Left ventricle myocardium inferior (tissue), 1 donor: ENCODE measurements around the gene KCNIP3. TPM values are rescaled to one million over a fixed set of nuclear protein-coding genes. Genes with fewer than 3 reads are reported as not detected.

Experiments
- DNase-seq: peaks from one replicate; pipeline ENCODE4 v3.0.0-alpha.2; 2020
- H3K27ac ChIP-seq: fragments of 200-600 bp; replicated peaks from 2 replicates; pipeline ENCODE4 v1.8.0; 2021
- H3K27me3 ChIP-seq: fragments of 200-600 bp; 2 replicates; pipeline ENCODE4 v1.8.0; 2021; ENCODE audit warnings: low read depth
- H3K36me3 ChIP-seq: fragments of 200-600 bp; 2 replicates; pipeline ENCODE4 v1.8.0; 2021
- H3K4me1 ChIP-seq: fragments of 200-600 bp; 2 replicates; pipeline ENCODE4 v1.8.0; 2021
- H3K4me3 ChIP-seq: fragments of 200-600 bp; 2 replicates; pipeline ENCODE4 v1.8.0; 2021; ENCODE audit warnings: mild to moderate bottlenecking, moderate library complexity
- H3K9me3 ChIP-seq: fragments of 200-600 bp; replicated peaks from 2 replicates; pipeline ENCODE4 v1.8.0; 2021
- intact Hi-C: fragments of 100-400 bp; cut with micrococcal nuclease; formaldehyde crosslinking; loops from one replicate; pipeline ENCODE4 v1.11.0; 2022
- long read RNA-seq: library from polyadenylated mRNA; unstranded; transcript quantifications from one replicate; pipeline ENCODE4 v2.0.0, GENCODE V29; 2021
- total RNA-seq: library from RNA; stranded (reverse); fragmentation: NEBNext Ultra II Directional; extraction: Animal tissue kit (Norgen Biotek cat#: 25700); gene quantifications from one replicate; pipeline ENCODE4 v1.2.1, GENCODE V29; 2021
- TF ChIP-seq, protein P1 (sequence below): fragments of 200-600 bp; IDR thresholded peaks from 2 replicates; pipeline ENCODE4 v1.8.0; 2021; ENCODE audit warnings: antibody characterized with exemption, mild to moderate bottlenecking, borderline replicate concordance
- donor health status: DM: no; HTN: yes; CAD: no; lungs with severe emphysema.

Gene KCNIP3
- total RNA-seq, result 4.6 TPM
- long read RNA-seq, transcript KCNIP3-205 (8 exons, 985 nt), result major isoform, 6 of 7 reads
- long read RNA-seq, partial matches to known transcripts, result 0 of 7 reads
- long read RNA-seq, other reads (novel, unspliced or antisense), result 1 of 7 reads

DNA sequence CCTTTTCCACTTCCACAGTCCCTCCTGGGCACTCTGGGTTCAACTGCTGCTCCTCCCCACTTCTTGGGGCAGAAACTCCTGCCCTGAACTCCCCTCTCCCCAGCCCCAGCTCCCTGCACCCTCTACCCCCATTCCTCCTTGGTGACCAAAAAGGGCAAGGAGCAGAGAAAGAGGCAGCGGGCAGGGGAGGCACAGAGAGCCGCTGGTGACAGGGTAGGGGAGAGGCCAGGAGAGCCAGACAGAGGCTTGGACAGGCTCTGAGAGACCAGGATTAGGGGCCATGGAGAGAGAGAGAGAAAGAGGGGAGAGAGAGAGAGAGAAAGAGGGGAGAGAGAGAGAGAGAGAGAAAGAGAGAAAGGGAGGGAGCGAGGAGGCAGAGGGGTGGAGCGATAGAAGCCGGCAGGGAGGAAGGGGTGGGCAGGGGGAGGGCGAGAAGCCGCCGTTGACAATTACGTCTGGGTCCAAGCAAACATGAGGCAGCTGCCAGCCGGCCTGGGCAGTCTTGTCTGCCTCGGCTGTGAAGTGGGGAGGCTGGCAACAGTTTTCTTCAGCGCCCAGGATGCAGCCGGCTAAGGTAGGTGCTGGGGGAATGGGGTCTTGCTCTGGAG is at the start of gene KCNIP3:
Gene KCNIP3, plus strand, starts transcription at position 468 of the 608 bp plus-strand sequence. Its CDS starts 92 bp downstream, at position 560.
- TF ChIP-seq, protein P1, sequence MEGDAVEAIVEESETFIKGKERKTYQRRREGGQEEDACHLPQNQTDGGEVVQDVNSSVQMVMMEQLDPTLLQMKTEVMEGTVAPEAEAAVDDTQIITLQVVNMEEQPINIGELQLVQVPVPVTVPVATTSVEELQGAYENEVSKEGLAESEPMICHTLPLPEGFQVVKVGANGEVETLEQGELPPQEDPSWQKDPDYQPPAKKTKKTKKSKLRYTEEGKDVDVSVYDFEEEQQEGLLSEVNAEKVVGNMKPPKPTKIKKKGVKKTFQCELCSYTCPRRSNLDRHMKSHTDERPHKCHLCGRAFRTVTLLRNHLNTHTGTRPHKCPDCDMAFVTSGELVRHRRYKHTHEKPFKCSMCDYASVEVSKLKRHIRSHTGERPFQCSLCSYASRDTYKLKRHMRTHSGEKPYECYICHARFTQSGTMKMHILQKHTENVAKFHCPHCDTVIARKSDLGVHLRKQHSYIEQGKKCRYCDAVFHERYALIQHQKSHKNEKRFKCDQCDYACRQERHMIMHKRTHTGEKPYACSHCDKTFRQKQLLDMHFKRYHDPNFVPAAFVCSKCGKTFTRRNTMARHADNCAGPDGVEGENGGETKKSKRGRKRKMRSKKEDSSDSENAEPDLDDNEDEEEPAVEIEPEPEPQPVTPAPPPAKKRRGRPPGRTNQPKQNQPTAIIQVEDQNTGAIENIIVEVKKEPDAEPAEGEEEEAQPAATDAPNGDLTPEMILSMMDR, result no peak
- H3K27ac ChIP-seq, result no peak within 1 kb of the TSS
- peaks cover 75% of the 10 kb centered on the region for H3K27me3 ChIP-seq
- intact Hi-C loops, result no loop called here
- DNase-seq, result no peak
- no peaks in the 10 kb centered on the region for H3K4me1 ChIP-seq
- H3K4me3 ChIP-seq, result peak within 1 kb of the TSS; percentile 39
- no peaks in the 10 kb centered on the region for H3K36me3 ChIP-seq
- H3K9me3 ChIP-seq, result peaks cover 5% of the 10 kb centered on the region

DNA sequence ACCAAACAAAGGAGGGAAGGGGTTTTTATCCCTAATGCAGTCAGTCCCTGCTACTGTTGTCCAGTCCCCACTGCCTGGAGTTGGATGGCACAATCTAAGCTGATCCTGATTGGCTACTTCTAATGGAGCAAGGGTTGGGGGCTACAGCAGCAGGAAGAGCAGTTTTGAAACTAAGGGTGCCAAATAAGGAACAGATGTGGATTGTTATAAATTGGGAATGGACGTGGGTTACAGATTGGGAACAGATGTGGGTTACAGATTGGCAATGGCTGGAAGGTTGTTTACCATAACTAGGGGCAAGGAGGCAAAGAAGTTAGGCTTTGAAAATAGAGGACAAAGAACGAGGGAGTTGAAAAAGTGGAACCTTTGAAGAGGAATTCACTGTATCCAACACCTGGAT is 38.9 kb upstream of the KCNIP3 start:
- no peak for DNase-seq
- no peaks in the 10 kb centered on the region for H3K27me3 ChIP-seq
- TF ChIP-seq, protein P1, result no peak
- H3K4me1 ChIP-seq, result no peaks in the 10 kb centered on the region
- H3K9me3 ChIP-seq, result peaks cover 28% of the 10 kb centered on the region
- no peak overlapping the region for H3K27ac ChIP-seq
- H3K36me3 ChIP-seq, result no peaks in the 10 kb centered on the region
- no peak overlapping the region for H3K4me3 ChIP-seq
- intact Hi-C loops, result no loop called here

DNA sequence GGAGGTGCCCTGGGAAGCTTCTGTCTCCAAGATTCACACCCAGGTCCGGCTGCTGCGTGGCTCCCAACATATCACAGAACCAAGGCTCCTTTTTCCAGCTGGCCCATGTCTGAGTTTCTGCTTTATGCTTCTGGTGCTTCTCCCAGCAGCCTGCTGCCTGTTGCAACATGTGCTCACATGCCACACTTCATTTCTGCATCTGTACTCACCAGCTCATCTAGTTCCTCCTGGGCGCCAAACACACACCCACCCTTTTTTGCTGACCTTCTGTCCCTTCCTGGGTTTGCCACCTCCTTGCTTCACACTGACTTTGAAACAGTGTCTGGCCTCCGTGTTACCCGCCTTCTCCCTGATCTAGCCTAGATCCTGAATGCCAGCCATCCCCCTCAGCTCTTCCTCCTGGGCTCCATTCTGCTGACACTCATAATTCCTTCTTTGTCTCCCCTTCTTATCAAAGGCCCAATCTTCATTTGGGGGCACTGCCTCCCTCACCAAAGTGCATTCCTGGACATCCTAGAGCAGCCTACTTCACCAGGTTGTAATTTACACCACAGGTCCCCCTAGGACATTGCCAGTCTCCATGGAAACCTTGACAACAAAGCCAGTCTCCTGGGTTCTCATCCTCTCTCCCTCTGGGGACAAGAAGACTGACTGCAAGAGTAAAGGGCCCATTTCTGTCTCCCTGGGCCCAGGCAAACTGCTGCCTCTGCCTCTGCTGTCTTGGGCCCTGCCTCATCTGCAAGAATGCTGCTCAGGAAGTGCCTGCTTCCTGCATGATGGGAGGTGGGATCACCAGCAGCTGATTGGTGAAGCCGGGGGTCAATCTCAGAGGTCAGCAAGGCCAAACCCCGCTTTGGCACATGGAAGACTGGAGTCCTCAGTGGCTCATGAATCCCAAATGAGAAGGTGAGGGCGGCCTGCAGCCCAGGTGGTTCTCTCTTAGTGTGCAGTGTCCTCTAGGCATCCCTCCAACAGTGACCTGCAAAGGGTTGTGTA is 36.8 kb upstream of the KCNIP3 start:
- no peaks in the 10 kb centered on the region for H3K36me3 ChIP-seq
- no peaks in the 10 kb centered on the region for H3K4me1 ChIP-seq
- TF ChIP-seq, protein P1, result no peak
- H3K9me3 ChIP-seq, result peaks cover 21% of the 10 kb centered on the region
- no peak for DNase-seq
- no peak overlapping the region for H3K27ac ChIP-seq
- intact Hi-C loops, result no loop called here
- no peak overlapping the region for H3K4me3 ChIP-seq
- H3K27me3 ChIP-seq, result no peaks in the 10 kb centered on the region

DNA sequence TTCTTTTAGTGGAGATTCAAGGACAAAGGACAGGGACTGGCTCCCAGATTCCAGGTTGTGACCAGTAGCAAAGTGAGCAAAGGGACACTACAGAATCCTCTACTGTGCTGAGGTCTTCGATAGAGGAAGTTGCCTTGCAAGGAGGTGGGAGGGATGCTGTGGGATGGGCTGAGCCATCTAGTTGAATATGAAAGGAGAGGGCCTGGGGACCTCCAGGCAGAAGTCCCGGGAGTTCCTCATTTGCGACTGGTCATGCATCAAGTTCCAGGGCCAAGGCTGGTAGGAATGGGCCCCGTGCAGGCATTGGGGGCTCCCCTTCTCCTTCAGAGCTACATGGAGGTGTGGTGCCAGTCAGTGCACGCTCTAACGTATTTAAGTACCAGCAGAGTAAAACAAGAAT is 35.5 kb upstream of the KCNIP3 start:
- H3K36me3 ChIP-seq, result no peaks in the 10 kb centered on the region
- no peak for DNase-seq
- no peak overlapping the region for H3K27ac ChIP-seq
- intact Hi-C loops, result no loop called here
- no peaks in the 10 kb centered on the region for H3K4me1 ChIP-seq
- H3K9me3 ChIP-seq, result peaks cover 10% of the 10 kb centered on the region
- H3K4me3 ChIP-seq, result no peak overlapping the region
- H3K27me3 ChIP-seq, result no peaks in the 10 kb centered on the region
- TF ChIP-seq, protein P1, result no peak

DNA sequence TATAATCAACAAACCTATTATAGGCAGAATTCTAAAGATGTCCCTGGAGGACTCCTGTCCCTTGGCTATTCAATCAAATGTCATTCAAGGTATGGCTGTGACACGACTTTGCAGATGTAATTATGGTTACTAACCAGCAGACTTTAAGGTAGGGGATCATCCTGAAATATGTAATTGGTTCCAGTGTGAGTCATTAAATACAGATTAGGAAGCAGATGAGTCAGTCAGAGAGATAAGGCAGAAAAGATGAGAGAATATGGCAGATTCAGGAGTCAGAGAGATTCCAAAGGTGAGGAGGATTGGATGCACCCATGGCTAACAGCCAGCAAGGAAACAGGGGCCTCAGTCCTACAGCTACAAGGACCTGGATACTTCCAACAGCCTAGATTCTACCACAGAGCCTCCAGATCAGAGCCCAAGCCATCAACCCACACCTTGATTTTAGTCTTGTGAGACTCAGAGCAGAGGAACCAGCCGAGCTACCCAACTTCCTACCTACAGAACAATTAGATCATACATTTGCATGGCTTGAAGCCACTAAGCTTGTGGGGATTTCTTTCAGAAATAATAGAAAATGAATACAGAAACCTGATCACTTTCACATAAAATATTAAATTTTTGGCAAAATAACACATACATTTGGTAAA is 34.1 kb upstream of the KCNIP3 start:
- intact Hi-C loops, result no loop called here
- Histone ChIP-seq H3K27ac (no peak overlapping the region), H3K4me3 (no peak overlapping the region), H3K4me1 (no peaks in the 10 kb centered on the region), H3K9me3 (no peaks in the 10 kb centered on the region), H3K27me3 (no peaks in the 10 kb centered on the region), H3K36me3 (no peaks in the 10 kb centered on the region)
- TF ChIP-seq, protein P1, result no peak
- DNase-seq, result no peak
